DMS79 (cell line): ENCODE measurements around the gene KRTAP5-9.
"Not testable (repeated sequence)": the region's sequence is repeated elsewhere in the genome, so short reads cannot be mapped to it uniquely, and the experiment has no call there.

Experiments
- DNase-seq: peaks from one replicate; lab custom pipeline; 2025; lab: John Stamatoyannopoulos, UW

Gene KRTAP5-9

DNA sequence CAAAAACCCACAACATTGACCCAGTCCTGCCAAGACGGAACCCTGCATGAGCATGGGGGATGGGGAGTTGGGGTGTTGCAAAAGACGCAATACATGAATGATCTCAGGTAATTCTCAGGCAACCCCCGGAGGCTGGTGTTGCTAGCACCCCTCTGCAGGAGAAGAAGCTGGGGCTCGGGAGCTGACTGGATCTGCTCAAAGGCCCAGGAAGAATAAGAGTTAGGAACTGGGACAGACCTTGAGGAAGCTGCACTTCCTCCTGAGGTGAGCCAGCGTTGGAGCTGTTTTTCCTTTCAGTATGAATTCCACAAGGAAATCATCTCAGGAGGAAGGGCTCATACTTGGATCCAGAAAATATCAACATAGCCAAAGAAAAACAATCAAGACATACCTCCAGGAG, at the start of gene KRTAP5-9:
Gene KRTAP5-9 (plus strand): TSS at position 301 of the 400 bp plus-strand sequence. CDS start 238 bp downstream, outside the sequence.
- no peak for DNase-seq

DNA sequence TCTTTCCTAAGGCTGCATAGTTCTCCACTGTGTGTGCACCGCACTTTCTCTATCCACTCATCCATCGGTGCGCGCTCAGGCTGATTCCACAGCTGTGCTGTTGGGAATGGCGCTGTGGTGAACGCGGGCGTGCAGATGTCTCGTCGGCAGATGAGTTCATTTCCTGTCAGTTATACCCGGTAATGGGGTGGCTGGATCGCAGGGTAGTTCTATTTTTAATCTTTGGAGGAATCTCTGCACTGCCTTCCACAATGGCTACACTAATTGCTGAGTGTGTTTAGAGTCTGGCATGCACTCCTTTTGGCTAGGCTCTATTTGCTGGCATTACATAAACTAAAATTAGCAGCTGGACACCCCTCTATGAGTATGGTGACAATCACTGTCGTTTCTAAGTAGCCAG, 49.1 kb upstream of the KRTAP5-9 start:
- DNase-seq: no peak

DNA sequence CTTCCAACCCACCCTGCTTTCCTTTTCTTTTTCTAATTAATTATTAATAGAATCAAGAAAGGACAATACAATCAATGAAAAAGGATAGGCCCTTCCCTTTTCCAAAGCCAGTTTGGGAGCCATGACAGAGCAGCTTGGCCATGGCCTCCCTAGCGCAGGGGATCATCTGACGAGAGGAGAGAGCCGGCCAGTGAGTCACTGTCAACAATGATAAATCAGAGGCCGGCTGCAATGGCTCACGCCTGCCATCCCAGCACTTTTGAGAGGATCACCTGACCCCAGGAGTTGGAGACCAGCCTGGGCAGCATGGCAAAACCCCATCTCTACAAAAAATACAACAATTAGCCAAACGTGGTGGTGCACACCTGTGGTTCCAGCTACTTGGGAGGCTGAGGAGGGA, 48.7 kb upstream of the KRTAP5-9 start:
- DNase-seq: no peak

- DNase-seq: no peak
Observed at GRCh38 chr11:71500601-71501021, 47.6 kb upstream of the KRTAP5-9 start.

DNA sequence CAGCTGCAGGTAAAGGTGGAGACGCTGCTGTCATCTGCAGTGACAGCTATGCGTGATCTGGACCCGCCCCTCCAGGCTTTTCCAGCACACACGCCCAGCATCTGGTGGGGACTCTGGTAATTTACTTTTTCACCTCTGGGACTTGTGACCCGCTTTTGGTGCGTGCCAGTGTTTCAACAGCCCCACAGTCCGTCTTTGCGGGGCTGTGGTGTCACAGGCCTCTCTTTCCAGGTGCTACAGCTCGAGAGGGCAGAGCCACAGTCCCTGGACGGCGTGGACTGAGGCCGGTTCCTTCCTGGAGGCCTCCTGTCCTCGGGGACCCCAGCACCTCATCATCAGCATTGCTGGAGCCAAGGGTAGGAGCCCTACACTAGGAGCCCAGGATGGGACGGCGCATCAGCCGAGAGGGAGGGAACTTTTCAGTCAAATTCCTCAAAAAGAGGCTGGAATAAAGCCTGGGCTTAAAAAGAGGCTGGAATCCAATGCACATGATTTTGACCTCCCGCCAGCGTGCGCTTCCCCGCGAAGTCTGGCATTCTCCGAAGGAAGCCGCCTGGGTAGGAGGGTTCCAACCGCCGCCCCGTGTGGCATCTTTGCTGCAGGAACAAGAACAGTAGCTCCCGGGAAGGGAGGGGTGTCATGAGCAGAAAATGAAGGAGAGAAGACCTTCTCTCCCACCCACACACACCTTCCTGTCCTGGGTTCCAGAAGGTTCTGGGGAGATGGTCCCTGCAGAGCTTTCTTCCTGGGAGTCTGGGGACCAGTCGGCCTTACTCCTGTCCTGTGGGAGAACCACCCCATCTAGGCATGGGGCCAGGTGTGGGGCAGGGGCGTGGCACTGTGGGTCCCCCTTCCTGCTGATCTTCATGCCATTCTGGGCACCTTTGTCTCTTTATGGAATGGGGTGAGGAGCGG, 46.9 kb upstream of the KRTAP5-9 start:
- no peak for DNase-seq

GRCh38 chr11:71502026-71502425, 46.2 kb upstream of the KRTAP5-9 start:
- no peak for DNase-seq

- no peak for DNase-seq
Observed at GRCh38 chr11:71502871-71503435, 45.3 kb upstream of the KRTAP5-9 start.

GRCh38 chr11:71504531-71504930, 43.7 kb upstream of the KRTAP5-9 start:
- DNase-seq: no peak

DNA sequence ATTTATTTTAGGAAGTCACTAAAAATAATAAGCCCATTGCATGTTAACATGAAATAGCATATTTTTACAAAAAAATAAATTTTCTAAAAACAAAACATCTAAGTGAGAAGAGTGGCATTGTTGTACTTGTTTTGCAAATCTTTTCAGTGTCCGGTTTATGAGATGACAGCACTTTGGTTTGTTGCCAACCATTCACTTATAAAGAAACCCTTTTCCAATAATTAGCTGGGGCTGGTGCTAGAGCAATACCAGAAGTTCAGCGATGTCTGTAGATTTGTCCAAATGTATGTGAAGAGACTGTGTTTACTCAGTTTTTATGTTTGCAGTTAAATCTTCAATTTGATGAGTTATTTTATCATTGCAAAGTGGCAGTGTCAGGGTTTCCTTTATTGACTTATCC, 43.2 kb upstream of the KRTAP5-9 start:
- DNase-seq: no peak

GRCh38 chr11:71505781-71506180, 42.4 kb upstream of the KRTAP5-9 start:
- DNase-seq: no peak

DNA sequence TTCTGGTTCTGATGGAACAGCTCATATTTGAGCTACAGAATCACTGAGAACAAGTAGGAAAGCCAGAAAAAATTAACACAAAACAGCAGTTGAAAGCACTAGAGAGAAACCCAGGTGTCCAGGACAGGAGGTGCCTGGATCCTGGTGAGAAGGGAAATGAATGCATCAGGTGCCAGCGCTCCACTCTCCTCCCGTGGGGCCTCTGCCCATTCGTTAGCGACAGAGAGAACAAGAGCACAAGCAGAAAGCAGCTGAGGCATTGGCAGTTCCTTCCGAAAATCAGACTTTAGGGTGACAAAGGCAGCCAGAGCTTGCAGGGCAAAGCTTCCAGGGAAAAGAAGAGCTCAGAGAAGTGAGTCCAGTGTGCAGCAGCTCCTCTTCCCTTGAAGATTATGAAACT, 41.1 kb upstream of the KRTAP5-9 start:
- no peak for DNase-seq

DNA sequence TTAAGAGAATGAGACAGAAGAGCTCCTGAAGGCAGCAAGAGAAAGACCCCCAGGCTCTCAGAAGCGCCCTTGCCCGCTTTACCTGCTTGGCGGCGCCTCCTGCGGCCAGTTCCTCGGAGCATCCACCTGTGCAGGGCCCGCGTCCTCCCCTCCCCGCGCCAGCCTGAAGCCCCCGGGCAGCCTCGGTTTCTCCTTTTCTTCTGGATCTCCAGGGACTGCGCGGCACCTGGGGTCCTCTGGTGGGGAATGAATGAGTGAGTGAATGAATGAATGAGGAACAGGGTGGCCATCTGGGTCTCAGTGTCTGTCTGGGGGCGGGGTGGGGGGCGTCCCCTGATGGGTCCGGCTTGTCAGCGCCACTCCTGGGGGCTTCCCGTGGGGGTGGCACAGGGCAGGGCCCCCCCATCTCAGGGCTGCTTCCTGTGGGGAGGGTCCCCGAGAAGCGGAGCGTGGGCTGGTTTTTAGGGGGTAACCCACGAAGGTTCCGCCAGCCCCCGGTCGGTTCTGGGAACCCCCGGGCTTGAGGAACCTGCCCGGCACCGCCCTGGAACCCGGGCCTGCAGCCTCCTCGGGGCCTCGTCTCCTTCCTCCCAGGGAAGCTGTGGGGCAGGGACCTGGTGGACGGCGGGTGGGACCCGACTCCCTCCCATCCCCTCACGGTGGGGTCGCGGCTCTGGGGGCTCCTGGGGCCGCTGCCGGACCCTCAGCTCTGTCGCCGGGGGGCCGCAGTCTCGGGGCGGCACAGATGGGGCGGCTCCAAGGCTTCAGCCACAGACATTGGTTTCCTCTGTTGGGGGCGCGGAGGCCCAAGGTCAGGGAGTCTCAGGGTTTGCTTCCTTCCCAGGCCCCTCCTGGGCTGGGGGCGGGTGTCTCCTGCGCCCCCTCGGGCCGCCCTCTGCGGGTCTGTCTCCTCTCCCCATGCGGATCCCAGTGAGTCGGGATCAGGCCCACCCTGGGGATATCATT, 29.4 kb upstream of the KRTAP5-9 start:
- no peak for DNase-seq

- DNase-seq: no peak
Observed at GRCh38 chr11:71519546-71519945, 28.7 kb upstream of the KRTAP5-9 start.

GRCh38 chr11:71525188-71525937, 22.9 kb upstream of the KRTAP5-9 start:
- no peak for DNase-seq

DNA sequence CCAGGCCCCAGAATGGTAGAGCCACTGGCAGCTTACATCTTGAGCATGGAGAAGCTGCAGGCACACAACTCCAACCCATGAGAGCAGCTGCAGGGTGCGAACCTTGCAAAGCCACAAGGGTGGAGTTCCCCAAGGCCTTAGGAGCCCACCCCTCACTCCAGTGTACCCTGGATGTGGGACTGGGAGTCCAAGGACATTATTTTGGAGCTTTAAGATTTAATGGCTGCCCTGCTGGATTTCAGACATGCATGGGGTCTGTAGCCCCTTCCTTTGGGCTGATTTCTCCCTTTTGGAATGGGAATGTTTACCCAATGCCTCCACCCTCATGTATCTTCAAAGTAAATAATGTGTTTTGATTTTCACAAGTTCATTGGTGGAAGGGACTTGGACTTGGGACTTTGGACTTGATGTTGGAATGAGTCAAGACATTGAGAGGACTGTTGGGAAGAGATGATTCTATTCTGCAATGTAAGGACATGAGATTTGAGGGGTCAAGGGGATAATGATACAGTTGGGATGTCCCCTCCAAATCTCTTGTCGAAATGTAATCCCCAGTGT, 22.2 kb upstream of the KRTAP5-9 start:
- no peak for DNase-seq

GRCh38 chr11:71526796-71527575, 21.2 kb upstream of the KRTAP5-9 start, which contains the start of gene KRTAP5-7:
Gene KRTAP5-7, plus strand, starts transcription at chr11:71527267. Its CDS starts 34 bp downstream, at chr11:71527301.
- not testable (repeated sequence) for DNase-seq

GRCh38 chr11:71527576-71528210, 20.5 kb upstream of the KRTAP5-9 start:
- no peak for DNase-seq

DNA sequence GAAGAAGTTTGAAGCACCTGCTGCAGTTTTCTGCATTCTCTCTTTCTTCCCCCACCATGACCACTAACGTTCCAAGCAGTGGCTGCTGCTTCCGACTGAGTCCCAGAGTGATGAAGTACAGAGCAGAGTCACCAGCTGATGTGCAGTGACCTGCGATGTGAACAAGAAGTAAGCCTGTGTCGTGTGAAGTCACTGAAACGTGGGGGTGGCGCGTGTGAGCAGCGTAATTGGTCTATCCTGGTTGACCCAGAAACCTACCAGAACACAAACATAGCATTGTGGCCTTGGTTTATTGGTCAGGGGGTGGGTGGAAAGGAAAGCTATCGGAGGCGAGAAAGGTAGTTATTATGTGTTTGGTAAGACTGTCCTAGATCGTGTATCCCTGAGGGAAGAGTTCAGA, 17.6 kb upstream of the KRTAP5-9 start:
- DNase-seq: no peak

DNA sequence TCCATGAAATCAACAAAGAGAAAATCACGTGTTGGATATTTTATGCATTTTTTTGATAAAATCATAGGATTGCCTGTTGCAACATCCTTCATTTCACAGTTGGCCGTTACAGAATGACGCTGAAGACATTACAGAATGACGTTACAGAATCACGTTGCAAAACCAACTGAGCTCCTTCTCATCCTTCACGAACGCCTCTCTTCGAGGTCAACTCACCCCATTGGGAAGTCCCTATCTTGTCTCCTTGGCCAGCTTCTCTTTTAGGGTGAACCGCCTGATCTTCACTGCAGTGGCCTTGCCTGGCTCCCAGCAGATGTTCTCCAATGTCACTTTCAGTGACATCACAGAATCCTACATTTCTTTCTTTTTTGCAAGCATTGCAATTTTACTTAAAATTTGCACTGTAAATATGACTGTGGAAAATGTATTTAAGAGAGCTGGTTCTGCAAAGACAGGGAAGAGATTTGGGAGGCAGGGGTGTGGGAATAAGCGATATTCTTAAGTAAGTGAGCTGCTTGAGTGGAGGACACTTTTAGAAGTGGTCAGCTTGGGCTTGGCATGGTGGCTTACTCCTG, 16.1 kb upstream of the KRTAP5-9 start:
- no peak for DNase-seq
